ENCODE results near the gene RPL37A.

GRCh38 chr2:216535454-216535995, 36.9 kb downstream of the RPL37A start:
- TF ChIP-seq POLR2A (IDR thresholded peaks at IDR 0.05; ENCODE audit: low read depth, low read length) (no peak), PAX5 (IDR thresholded peaks at IDR 0.05; ENCODE audit: insufficient read depth, low read length, severe bottlenecking) (no peak)
